ENCODE measurements around the gene TFPI2.

GRCh38 chr7:93914581-93915066 lies 24.1 kb upstream of the TFPI2 start:
- TF ChIP-seq POLR2AphosphoS5 (IDR thresholded peaks at IDR 0.05; ENCODE audit: insufficient read depth in 1 of 2, low read depth in 1 of 2) = no peak
- TF ChIP-seq CTCF (IDR thresholded peaks at IDR 0.05) = no peak
